Trophoblast cell (in vitro differentiated cells and primary cell): ENCODE data around the gene PRDM11.

Source experiments
- DNase-seq, 2 donors: peaks; one replicate each; pipeline ENCODE4 v3.0.0-alpha.2; 2016
- H2AFZ ChIP-seq: 2 replicates; pipeline ENCODE4 v1.6.1; 2013; ENCODE audit warnings: low read length, moderate library complexity, mild to moderate bottlenecking; ENCODE audit not compliant: insufficient read depth, poor library complexity
- H2AK5ac ChIP-seq: 2 replicates; pipeline ENCODE4 v1.6.1; 2013; ENCODE audit warnings: mild to moderate bottlenecking, low read length
- H2BK120ac ChIP-seq: 2 replicates; pipeline ENCODE4 v1.6.1; 2013; ENCODE audit warnings: low read length, mild to moderate bottlenecking, moderate library complexity; ENCODE audit not compliant: insufficient read depth, poor library complexity
- H2BK12ac ChIP-seq: 2 replicates; pipeline ENCODE4 v1.6.1; 2013; ENCODE audit warnings: mild to moderate bottlenecking, low read length, moderate library complexity
- H2BK5ac ChIP-seq: 2 replicates; pipeline ENCODE4 v1.6.1; 2013; ENCODE audit warnings: low read length, low read depth, moderate library complexity, mild to moderate bottlenecking; ENCODE audit not compliant: poor library complexity
- H3K14ac ChIP-seq: 2 replicates; pipeline ENCODE4 v1.6.1; 2013; ENCODE audit warnings: mild to moderate bottlenecking, low read length
- H3K18ac ChIP-seq: 2 replicates; pipeline ENCODE4 v1.6.1; 2013; ENCODE audit warnings: mild to moderate bottlenecking, low read length
- H3K23ac ChIP-seq: 2 replicates; pipeline ENCODE4 v1.6.1; 2013; ENCODE audit warnings: low read length
- H3K27ac ChIP-seq: 2 replicates; pipeline ENCODE4 v1.5.1; 2013; ENCODE audit warnings: low read depth, mild to moderate bottlenecking, inconsistent platforms, low read length, moderate library complexity
- H3K27me3 ChIP-seq: 2 replicates; pipeline ENCODE4 v1.6.1; 2013; ENCODE audit warnings: inconsistent platforms, mild to moderate bottlenecking, low read length, moderate library complexity; ENCODE audit not compliant: insufficient read depth
- H3K36me3 ChIP-seq, 2 experiments: 1 replicate in 1 of 2; 2 replicates in 1 of 2; pipeline ENCODE4 v1.6.1; 2013; ENCODE audit warnings: low read length in 2 of 2, mild to moderate bottlenecking in 2 of 2, moderate library complexity in 1 of 2; ENCODE audit not compliant: insufficient read depth in 2 of 2, control insufficient read depth in 1 of 2
- H3K4ac ChIP-seq: 2 replicates; pipeline ENCODE4 v1.6.1; 2013; ENCODE audit warnings: low read depth, mild to moderate bottlenecking, low read length, moderate library complexity
- H3K4me1 ChIP-seq, 2 experiments: 1 replicate in 1 of 2; 2 replicates in 1 of 2; pipeline ENCODE4 v1.6.1; 2013; ENCODE audit warnings: low read length in 2 of 2, mild to moderate bottlenecking in 2 of 2, moderate library complexity in 1 of 2; ENCODE audit not compliant: insufficient read depth in 2 of 2, control insufficient read depth in 1 of 2
- H3K4me2 ChIP-seq: 2 replicates; pipeline ENCODE4 v1.6.1; 2013; ENCODE audit warnings: inconsistent platforms, mild to moderate bottlenecking, low read length, moderate library complexity
- H3K4me3 ChIP-seq: 2 replicates; pipeline ENCODE4 v1.5.1; 2013; ENCODE audit warnings: mild to moderate bottlenecking, low read depth, low read length, inconsistent platforms
- H3K79me1 ChIP-seq: one replicate; pipeline ENCODE4 v1.6.1; 2013; ENCODE audit warnings: low read length
- H3K79me2 ChIP-seq: 2 replicates; pipeline ENCODE4 v1.6.1; 2013; ENCODE audit warnings: low read length, mild to moderate bottlenecking; ENCODE audit not compliant: control insufficient read depth, insufficient read depth, poor library complexity
- H3K9ac ChIP-seq: 2 replicates; pipeline ENCODE4 v1.6.1; 2013; ENCODE audit warnings: mild to moderate bottlenecking, low read length
- H3K9me3 ChIP-seq: 2 replicates; pipeline ENCODE4 v1.6.1; 2013; ENCODE audit warnings: low read depth, mild to moderate bottlenecking, control low read depth, inconsistent platforms, low read length; ENCODE audit not compliant: insufficient read depth
- H4K12ac ChIP-seq: 2 replicates; pipeline ENCODE4 v1.6.1; 2013; ENCODE audit warnings: low read depth, mild to moderate bottlenecking, low read length, moderate library complexity
- H4K8ac ChIP-seq: 2 replicates; pipeline ENCODE4 v1.6.1; 2013; ENCODE audit warnings: low read depth, mild to moderate bottlenecking, low read length, moderate library complexity
- H4K91ac ChIP-seq: one replicate; pipeline ENCODE4 v1.6.1; 2013; ENCODE audit warnings: low read depth, mild to moderate bottlenecking, low read length, moderate library complexity
- WGBS: extraction: QIAGEN DNeasy Blood & Tissue Kit; methylation state at CpG from one replicate; pipeline ENCODE4 v1.1.7; 2013; ENCODE audit warnings: missing lambda C conversion rate; ENCODE audit not compliant: insufficient read length, insufficient coverage; ENCODE audit errors: extremely low coverage; 5-methylcytosine and 5-hydroxymethylcytosine counted together

The PRDM11 gene

GRCh38 chr11:45252134-45252856 is 105.9 kb downstream of the PRDM11 start:
- H3K4ac ChIP-seq = no peak overlapping the region
- no peak overlapping the region for H2AFZ ChIP-seq
- no peak overlapping the region for H2BK5ac ChIP-seq
- no peak overlapping the region for H3K4me2 ChIP-seq
- DNase-seq = peak; percentile 53 to 74
- no peak overlapping the region for H4K8ac ChIP-seq
- H4K12ac ChIP-seq = no peak overlapping the region
- no peaks in the 10 kb centered on the region for H3K36me3 ChIP-seq
- no peak overlapping the region for H3K23ac ChIP-seq
- H3K9ac ChIP-seq = no peak overlapping the region
- no peak overlapping the region for H3K27ac ChIP-seq
- H3K4me1 ChIP-seq = no peaks in the 10 kb centered on the region
- H3K18ac ChIP-seq = no peak overlapping the region
- WGBS = no CpG with 5 or more reads among the region's 22 CpGs
- H3K27me3 ChIP-seq = no peaks in the 10 kb centered on the region
- H3K9me3 ChIP-seq = no peaks in the 10 kb centered on the region
- H3K79me1 ChIP-seq = no peaks in the 10 kb centered on the region
- H4K91ac ChIP-seq = no peak overlapping the region
- H2BK12ac ChIP-seq = no peak overlapping the region
- H3K14ac ChIP-seq = no peak overlapping the region
- no peak overlapping the region for H2AK5ac ChIP-seq
- no peak overlapping the region for H3K4me3 ChIP-seq
- H3K79me2 ChIP-seq = no peaks in the 10 kb centered on the region
- H2BK120ac ChIP-seq = no peak overlapping the region

- Histone ChIP-seq H3K36me3 (no peaks in the 10 kb centered on the region), H4K91ac (no peak overlapping the region), H2BK12ac (no peak overlapping the region), H3K4ac (no peak overlapping the region), H3K14ac (no peak overlapping the region), H3K9me3 (no peaks in the 10 kb centered on the region), H3K27ac (no peak overlapping the region), H2AK5ac (no peak overlapping the region), H4K8ac (no peak overlapping the region), H3K18ac (no peak overlapping the region), H3K9ac (no peak overlapping the region), H4K12ac (no peak overlapping the region), H3K23ac (no peak overlapping the region), H2BK120ac (no peak overlapping the region), H2AFZ (no peak overlapping the region), H3K79me2 (no peaks in the 10 kb centered on the region), H2BK5ac (no peak overlapping the region), H3K79me1 (no peaks in the 10 kb centered on the region), H3K4me3 (no peak overlapping the region), H3K4me2 (no peak overlapping the region), H3K27me3 (no peaks in the 10 kb centered on the region), H3K4me1 (no peaks in the 10 kb centered on the region)
- no peak for DNase-seq
- no CpG with 5 or more reads among the region's 3 CpGs for WGBS
Measured at GRCh38 chr11:45252877-45253276, 106.4 kb downstream of the PRDM11 start.

GRCh38 chr11:45253640-45254039 is 107.2 kb downstream of the PRDM11 start:
- H3K27me3 ChIP-seq = no peaks in the 10 kb centered on the region
- no peak overlapping the region for H3K18ac ChIP-seq
- no peaks in the 10 kb centered on the region for H3K9me3 ChIP-seq
- no CpG with 5 or more reads among the region's 9 CpGs for WGBS
- H4K12ac ChIP-seq = no peak overlapping the region
- H2BK5ac ChIP-seq = no peak overlapping the region
- H2AK5ac ChIP-seq = no peak overlapping the region
- no peak overlapping the region for H3K4ac ChIP-seq
- H3K4me2 ChIP-seq = no peak overlapping the region
- H3K79me2 ChIP-seq = no peaks in the 10 kb centered on the region
- no peak overlapping the region for H2BK120ac ChIP-seq
- H2BK12ac ChIP-seq = no peak overlapping the region
- no peaks in the 10 kb centered on the region for H3K4me1 ChIP-seq
- no peak overlapping the region for H3K14ac ChIP-seq
- H4K8ac ChIP-seq = no peak overlapping the region
- H3K79me1 ChIP-seq = no peaks in the 10 kb centered on the region
- no peak overlapping the region for H3K4me3 ChIP-seq
- H4K91ac ChIP-seq = no peak overlapping the region
- no peak overlapping the region for H3K23ac ChIP-seq
- DNase-seq = no peak
- H3K27ac ChIP-seq = no peak overlapping the region
- no peak overlapping the region for H3K9ac ChIP-seq
- no peaks in the 10 kb centered on the region for H3K36me3 ChIP-seq
- H2AFZ ChIP-seq = no peak overlapping the region

GRCh38 chr11:45254070-45254469 is 107.6 kb downstream of the PRDM11 start:
- Histone ChIP-seq H3K79me1 (no peaks in the 10 kb centered on the region), H2BK5ac (no peak overlapping the region), H3K27ac (no peak overlapping the region), H3K4ac (no peak overlapping the region), H3K18ac (no peak overlapping the region), H3K9me3 (no peaks in the 10 kb centered on the region), H3K27me3 (no peaks in the 10 kb centered on the region), H3K9ac (no peak overlapping the region), H3K79me2 (no peaks in the 10 kb centered on the region), H3K23ac (no peak overlapping the region), H3K4me3 (no peak overlapping the region), H2AFZ (no peak overlapping the region), H3K4me2 (no peak overlapping the region), H2AK5ac (no peak overlapping the region), H2BK12ac (no peak overlapping the region), H2BK120ac (no peak overlapping the region), H4K91ac (no peak overlapping the region), H3K36me3 (no peaks in the 10 kb centered on the region), H4K8ac (no peak overlapping the region), H3K4me1 (no peaks in the 10 kb centered on the region), H4K12ac (no peak overlapping the region), H3K14ac (no peak overlapping the region)
- DNase-seq = no peak
- no CpG with 5 or more reads among the region's 4 CpGs for WGBS
